ENCODE results near the gene YJU2. TPM values are rescaled to one million over a fixed set of nuclear protein-coding genes. Genes with fewer than 3 reads are reported as not detected.
"Not testable (repeated sequence)": the region's sequence is repeated elsewhere in the genome, so short reads cannot be mapped to it uniquely, and the experiment has no call there.

YJU2 gene
- total RNA-seq, 1 experiment from 2014 or later, result 15.7 TPM

DNA sequence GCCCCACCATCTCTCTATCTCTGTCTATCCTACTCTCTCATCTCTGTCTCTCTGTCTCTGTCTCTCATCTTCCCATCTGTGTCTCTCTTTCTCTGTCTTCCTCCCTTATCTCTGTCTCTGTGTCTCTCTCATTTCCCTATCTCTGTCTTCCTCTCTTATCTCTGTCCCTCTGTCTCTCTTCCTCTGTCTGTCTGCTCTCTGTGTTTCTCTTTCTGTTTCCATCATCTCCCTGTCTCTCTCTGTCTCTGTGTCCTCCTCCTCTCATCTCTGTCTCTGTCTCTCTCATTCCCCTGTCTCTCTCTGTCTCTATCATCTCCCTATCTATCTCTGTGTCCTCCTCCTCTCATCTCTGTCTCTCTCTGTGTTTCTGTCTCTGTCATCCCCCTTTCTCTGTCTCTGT, 19.1 kb upstream of the YJU2 start:
- no peak for DNase-seq (ENCODE audit: extremely low read depth, low read depth)

DNA sequence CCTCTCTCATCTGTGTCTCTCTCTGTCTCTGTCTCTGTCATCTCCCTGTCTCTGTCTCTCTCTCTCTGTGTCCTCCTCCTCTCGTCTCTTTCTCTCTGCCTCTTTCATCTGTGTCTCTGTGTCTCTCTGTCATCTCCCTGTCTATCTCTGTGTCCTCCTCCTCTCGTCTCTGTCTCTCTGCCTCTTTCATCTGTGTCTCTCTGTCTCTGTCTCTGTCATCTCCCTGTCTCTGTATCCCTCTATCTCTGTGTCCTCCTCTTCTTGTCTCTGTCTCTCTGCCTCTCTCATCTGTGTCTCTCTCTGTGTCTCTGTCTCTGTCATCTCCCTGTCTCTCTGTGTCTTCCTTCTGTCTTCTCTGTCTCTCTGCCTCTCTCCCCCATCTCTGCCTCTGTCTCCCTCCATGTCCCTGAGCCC, 18.1 kb upstream of the YJU2 start:
- no peak for DNase-seq (ENCODE audit: extremely low read depth, low read depth)

- no peak for DNase-seq (ENCODE audit: extremely low read depth, low read depth)
Observed at GRCh38 chr19:4229179-4229931, 17.5 kb upstream of the YJU2 start, which contains the start of gene EBI3. TSS of gene EBI3 (plus strand) at chr19:4229523. CDS start at chr19:4229551, 28 bp downstream.

- DNase-seq (ENCODE audit: extremely low read depth, low read depth), result not testable (repeated sequence)
Observed at GRCh38 chr19:4230237-4230636, 16.6 kb upstream of the YJU2 start.

DNA sequence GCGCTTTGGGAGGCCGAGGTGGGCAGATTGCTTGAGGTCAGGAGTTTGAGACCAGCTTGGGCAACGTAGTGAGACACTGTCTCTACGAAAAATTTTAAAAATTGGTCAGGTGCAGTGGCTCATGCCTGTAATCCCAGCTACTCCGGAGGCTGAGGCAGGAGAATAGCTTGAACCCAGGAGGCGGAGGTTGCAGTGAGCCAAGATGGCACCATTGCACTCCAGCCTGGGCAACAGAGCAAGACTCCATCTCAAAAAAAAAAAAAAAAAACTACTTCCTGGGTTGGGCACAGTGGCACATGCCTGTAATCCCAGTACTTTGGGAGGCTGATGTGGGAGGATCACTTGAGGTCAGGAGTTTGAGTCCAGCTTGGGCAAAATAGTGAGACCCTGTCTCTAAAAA, 15.4 kb upstream of the YJU2 start:
- not testable (repeated sequence) for DNase-seq (ENCODE audit: extremely low read depth, low read depth)

DNA sequence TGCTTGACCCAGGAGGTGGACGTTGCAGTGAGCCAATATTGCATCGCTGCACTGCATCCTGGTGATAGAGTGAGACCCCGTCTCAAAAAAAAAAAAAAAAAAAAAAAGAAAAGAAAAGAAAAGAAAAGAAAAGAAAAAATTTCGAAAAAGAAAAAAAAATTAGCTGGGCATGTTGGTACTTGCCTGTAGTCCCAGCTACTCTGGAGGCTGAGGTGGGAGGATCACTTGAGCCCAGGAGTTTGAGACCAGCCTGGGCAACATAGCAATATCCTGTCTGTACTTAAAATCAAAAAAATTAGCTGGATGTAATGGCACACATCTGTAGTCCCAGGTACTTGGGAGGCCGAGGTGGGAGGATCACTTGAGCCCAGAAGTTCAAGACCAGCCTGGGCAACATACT, 14.7 kb upstream of the YJU2 start:
- DNase-seq (ENCODE audit: extremely low read depth, low read depth), result not testable (repeated sequence)

DNA sequence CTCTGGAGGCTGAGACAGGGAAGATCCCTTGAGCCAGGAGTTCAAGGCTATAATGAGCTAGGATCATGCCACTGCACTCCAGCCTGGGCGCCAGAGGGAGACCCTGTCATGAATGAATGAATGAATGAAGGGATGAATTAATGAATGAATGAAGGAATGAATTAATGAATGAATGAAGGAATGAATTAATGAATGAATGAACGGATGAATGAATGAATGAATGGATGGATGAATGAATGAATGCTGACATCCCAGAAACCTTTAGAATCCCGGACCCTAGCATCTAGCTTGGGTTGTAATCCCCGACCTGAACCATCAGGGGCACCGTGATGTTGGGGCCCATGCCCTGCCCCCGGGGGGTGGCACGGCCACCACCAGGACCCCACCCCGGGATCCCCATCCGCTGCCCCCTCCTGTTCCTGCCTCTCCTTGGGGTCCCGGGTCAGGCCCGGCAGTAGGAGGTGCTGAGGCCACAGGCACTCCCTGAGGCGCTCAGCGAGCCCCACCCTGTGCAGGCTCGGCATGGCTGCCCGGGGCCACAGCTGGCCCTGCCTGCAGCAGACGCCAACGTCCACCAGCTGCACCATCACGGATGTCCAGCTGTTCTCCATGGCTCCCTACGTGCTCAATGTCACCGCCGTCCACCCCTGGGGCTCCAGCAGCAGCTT, 14.1 kb upstream of the YJU2 start:
- DNase-seq (ENCODE audit: extremely low read depth, low read depth), result no peak

GRCh38 chr19:4233282-4233853, 13.5 kb upstream of the YJU2 start:
- peak; percentile 32 for DNase-seq (ENCODE audit: extremely low read depth, low read depth)

DNA sequence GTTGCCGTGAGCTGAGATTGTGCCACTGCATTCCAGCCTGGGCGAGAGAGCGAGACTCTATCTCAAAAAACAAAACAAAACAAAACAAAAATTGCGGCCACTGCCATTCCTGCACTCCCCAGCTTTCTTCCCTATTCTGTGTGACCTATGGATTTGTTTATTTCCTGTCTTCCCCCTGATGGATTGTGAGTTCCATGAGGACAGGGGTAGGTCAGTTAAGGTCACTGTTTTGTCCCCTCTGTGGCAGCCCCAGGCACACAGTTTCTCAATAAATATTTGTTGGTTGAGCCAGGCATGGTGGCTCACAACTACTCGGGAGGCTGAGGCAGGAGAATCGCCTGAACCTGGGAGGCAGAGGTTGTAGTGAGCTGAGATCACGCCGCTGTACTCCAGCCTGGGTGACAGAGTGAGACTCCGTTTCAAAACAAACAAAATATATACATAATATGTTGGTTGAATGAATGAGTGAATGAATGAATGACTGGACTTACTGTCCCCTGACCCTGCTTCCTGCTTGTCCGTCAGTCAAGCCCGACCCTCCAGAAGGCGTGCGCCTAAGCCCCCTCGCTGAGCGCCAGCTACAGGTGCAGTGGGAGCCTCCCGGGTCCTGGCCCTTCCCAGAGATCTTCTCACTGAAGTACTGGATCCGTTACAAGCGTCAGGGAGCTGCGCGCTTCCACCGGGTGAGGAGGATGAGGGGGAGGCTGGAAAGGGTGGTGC, 12.6 kb upstream of the YJU2 start:
- DNase-seq (ENCODE audit: extremely low read depth, low read depth), result no peak

GRCh38 chr19:4234862-4235201, 12.0 kb upstream of the YJU2 start:
- no peak for DNase-seq (ENCODE audit: extremely low read depth, low read depth)

GRCh38 chr19:4237510-4237909, 9.4 kb upstream of the YJU2 start:
- DNase-seq (ENCODE audit: extremely low read depth, low read depth), result not testable (repeated sequence)

GRCh38 chr19:4238831-4239230, 8.0 kb upstream of the YJU2 start:
- no peak for DNase-seq (ENCODE audit: extremely low read depth, low read depth)

DNA sequence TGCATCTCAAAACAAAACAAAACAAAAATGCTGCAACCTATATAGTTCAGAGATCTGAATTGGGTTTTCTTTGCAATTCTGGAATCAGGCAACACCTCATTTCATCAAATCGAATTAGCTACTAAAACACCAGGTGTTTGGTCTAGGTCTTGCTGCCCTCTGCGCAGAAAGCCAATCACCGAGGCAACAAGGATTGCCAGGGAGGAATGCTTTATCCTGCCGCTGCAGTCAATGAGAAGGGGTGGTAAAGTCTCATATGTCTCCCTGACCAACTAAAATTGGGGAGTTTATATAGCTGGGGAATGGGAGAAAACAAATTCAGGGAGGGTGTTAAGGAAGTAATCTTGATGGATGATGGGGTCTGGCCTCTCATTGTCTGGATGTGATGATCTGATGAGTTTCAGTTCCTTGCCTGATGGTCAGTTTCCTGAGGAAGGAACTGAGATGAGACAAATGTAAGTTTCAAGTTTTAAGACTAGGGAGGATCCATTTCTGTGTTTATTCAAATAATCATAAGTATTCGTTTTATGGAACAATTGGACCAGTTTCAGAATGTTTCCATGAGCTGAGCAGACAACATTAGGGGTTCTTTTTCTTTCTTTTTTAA, 5.0 kb upstream of the YJU2 start:
- DNase-seq (ENCODE audit: extremely low read depth, low read depth), result no peak

DNA sequence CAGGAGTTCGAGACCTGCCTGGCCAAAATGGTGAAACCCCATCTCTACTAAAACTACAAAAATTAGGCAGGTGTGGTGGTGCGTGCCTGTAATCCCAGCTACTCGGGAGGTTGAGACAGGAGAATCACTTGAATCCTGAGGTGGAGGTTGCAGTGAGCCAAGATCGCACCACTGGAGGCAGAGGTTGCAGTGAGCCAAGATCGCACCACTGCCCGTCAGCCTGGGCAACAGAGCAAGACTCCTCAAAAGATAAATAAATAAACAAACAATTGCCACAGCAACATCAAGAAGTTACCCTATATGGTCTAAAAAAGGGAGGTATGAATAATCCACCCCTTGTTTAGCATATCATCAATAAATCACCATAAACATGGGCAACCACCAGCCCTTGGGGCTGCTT, 942 bp upstream of the YJU2 start:
- DNase-seq (ENCODE audit: extremely low read depth, low read depth), result not testable (repeated sequence)

DNA sequence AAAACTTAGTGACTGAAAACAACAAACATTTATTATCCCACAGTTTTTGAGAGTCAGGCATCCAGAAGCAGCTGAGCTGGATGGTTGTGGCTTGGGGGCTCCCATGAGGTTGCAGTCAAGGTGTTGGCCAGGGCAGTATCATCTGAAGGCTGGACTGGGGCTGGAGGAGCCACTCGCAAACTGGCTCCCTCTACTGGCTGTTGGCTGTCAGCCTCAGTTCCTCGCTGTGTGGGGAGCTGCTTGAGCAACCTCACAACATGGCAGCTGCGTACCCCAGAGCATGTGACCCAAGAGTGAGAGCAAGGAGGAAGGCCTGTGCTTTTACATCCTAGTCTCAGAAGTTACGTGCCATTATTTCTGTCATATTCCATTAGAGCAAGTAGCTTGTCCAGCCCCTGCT, 9.7 kb downstream of the YJU2 start:
- no peak for DNase-seq (ENCODE audit: extremely low read depth, low read depth)

GRCh38 chr19:4257025-4257424, 10.1 kb downstream of the YJU2 start:
- DNase-seq (ENCODE audit: extremely low read depth, low read depth), result no peak

DNA sequence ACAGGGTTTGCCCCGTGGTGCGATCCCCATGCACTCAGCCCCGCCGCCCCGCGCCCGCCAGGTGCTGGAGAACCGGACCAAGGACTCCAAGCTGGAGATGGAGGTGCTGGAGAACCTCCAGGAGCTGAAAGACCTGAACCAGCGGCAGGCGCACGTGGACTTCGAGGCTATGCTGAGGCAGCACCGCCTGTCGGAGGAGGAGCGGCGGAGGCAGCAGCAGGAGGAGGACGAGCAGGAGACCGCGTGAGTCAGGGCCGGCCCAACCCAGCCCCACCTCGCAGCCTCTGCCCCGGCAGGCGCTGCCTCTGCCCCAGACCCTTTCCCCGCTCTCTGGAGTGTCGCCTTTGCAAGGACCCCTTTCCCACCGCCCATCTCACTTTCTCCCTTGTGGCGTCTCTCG, 11.3 kb downstream of the YJU2 start:
- DNase-seq (ENCODE audit: extremely low read depth, low read depth), result no peak

DNA sequence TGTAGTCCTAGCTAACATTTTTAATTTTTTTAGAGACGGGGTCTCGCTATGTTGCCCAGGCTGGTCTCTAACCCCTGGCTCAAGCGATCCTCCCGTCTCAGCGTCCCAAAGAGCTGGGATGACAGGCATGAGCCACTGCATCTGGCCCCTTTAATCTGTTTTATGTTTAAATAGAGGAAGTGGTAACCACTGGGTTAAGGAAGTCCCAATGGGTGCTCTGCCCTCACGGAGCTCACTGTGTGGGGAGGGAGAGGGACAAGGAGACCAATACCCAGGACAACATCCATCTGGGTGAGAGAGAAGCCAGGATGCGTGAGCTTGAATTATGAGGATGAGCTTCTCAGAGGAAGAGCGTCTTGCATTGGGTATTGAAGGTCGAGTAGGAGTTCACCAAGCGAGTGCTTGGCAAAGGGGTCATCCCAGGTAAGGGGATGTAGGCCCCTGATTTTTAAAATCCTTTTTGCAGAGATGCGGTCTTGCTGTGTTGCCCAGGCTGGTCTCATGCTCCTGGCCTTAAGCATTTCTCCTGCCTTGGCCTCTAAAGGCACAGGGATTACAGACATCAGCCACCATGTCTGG, 13.8 kb downstream of the YJU2 start:
- no peak for DNase-seq (ENCODE audit: extremely low read depth, low read depth)

GRCh38 chr19:4264812-4265211, 17.9 kb downstream of the YJU2 start:
- no peak for DNase-seq (ENCODE audit: extremely low read depth, low read depth)

GRCh38 chr19:4266253-4267000, 19.5 kb downstream of the YJU2 start:
- no peak for DNase-seq (ENCODE audit: extremely low read depth, low read depth)

Measured in NCI-H460 (cell line).